HG02884 (cell line): Measurements from ENCODE around the gene GALNTL6.
"Not testable (repeated sequence)": the region's sequence is repeated elsewhere in the genome, so short reads cannot be mapped to it uniquely, and the experiment has no call there.

Experiments
- ATAC-seq: cut with Tn5 transposase; IDR thresholded peaks from one replicate; pipeline ENCODE4 v1.9.1; 2021; ENCODE audit warnings: mild to moderate bottlenecking, moderate library complexity; ENCODE audit not compliant: unreplicated experiment

Gene GALNTL6

GRCh38 chr4:172786039-172786792 lies 973.0 kb downstream of the GALNTL6 start:
- ATAC-seq = no peak

GRCh38 chr4:172787111-172787510 lies 973.9 kb downstream of the GALNTL6 start:
- ATAC-seq = no peak

- ATAC-seq = no peak
These were observed 978.6 kb downstream of the GALNTL6 start for GRCh38 chr4:172791841-172792240.

GRCh38 chr4:172793565-172794306 lies 980.5 kb downstream of the GALNTL6 start:
- ATAC-seq = no peak

- ATAC-seq = no peak
These were observed 981.1 kb downstream of the GALNTL6 start for GRCh38 chr4:172794307-172794703.

GRCh38 chr4:172797281-172797680 lies 984.1 kb downstream of the GALNTL6 start:
- not testable (repeated sequence) for ATAC-seq

- ATAC-seq = no peak
These were observed 988.8 kb downstream of the GALNTL6 start for GRCh38 chr4:172802032-172802431.

- ATAC-seq = no peak
These were observed 993.6 kb downstream of the GALNTL6 start for GRCh38 chr4:172806841-172807240.

- no peak for ATAC-seq
These were observed 995.0 kb downstream of the GALNTL6 start for GRCh38 chr4:172808196-172808595.

GRCh38 chr4:172809319-172809718 lies 996.1 kb downstream of the GALNTL6 start:
- ATAC-seq = no peak

- peak; percentile 70 for ATAC-seq
These were observed 1000.2 kb downstream of the GALNTL6 start for GRCh38 chr4:172813359-172813923.

GRCh38 chr4:172815499-172816164 lies 1002.4 kb downstream of the GALNTL6 start:
- ATAC-seq = no peak

GRCh38 chr4:172818901-172819300 lies 1005.7 kb downstream of the GALNTL6 start:
- ATAC-seq = no peak

- no peak for ATAC-seq
These were observed 1006.1 kb downstream of the GALNTL6 start for GRCh38 chr4:172819353-172819752.

GRCh38 chr4:172822331-172822730 lies 1009.1 kb downstream of the GALNTL6 start:
- no peak for ATAC-seq

GRCh38 chr4:172826346-172826745 lies 1013.1 kb downstream of the GALNTL6 start:
- ATAC-seq = no peak

GRCh38 chr4:172826861-172827260 lies 1013.7 kb downstream of the GALNTL6 start:
- no peak for ATAC-seq

GRCh38 chr4:172830295-172830764 lies 1017.1 kb downstream of the GALNTL6 start:
- no peak for ATAC-seq

GRCh38 chr4:172836661-172837060 lies 1023.5 kb downstream of the GALNTL6 start:
- ATAC-seq = no peak

- no peak for ATAC-seq
These were observed 1024.9 kb downstream of the GALNTL6 start for GRCh38 chr4:172838111-172838510.

GRCh38 chr4:172838943-172839342 lies 1025.7 kb downstream of the GALNTL6 start:
- no peak for ATAC-seq
